Stimulated activated CD8-positive, alpha-beta memory T cell treated with anti-CD3 and anti-CD28 coated beads, Interleukin-7, amount 100 ng/mL, for 24 hours (primary cell): ENCODE measurements around the gene NALCN.

ENCODE experiments used
- DNase-seq: peaks from one replicate; pipeline ENCODE4 v3.0.0-alpha.2; 2020; ENCODE audit warnings: low read depth

Gene NALCN

GRCh38 chr13:101416181-101417042 lies at the start of gene NALCN:
Gene NALCN, minus strand, starts transcription at chr13:101416508. Its CDS starts 17,382 bp downstream, at chr13:101399126.
- no peak for DNase-seq

GRCh38 chr13:101465877-101466276 lies 49.6 kb upstream of the NALCN start:
- no peak for DNase-seq

- no peak for DNase-seq
These were observed 40.9 kb upstream of the NALCN start for GRCh38 chr13:101457176-101457575.

GRCh38 chr13:101455863-101456262 lies 39.6 kb upstream of the NALCN start:
- DNase-seq, result no peak

- no peak for DNase-seq
These were observed 38.5 kb upstream of the NALCN start for GRCh38 chr13:101454767-101455166.

GRCh38 chr13:101453784-101454201 lies 37.5 kb upstream of the NALCN start:
- DNase-seq, result no peak

- DNase-seq, result no peak
These were observed 36.5 kb upstream of the NALCN start, which contains the start of gene ITGBL1 for GRCh38 chr13:101452519-101453485. Gene ITGBL1, plus strand, starts transcription at chr13:101452675. Its CDS starts 159 bp downstream, at chr13:101452834.

DNA sequence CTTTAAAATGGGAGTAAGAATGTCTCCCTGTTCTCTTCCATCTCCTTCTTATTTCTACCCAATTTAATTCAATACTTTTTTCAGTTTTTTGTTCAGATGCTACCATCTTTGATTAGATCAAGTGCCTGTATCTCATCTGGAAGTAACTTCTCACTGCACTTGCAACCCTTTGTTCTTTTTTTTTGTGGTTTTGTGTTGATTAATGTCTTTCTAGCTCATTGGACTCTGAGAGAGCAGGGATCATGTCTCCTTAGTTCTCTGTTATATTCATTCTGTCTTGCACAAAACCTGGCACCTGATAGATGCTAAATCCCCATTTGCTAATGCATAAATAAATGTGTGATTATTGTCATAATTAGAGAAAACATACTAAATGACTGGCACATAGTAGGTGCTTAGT lies 35.3 kb upstream of the NALCN start:
- DNase-seq, result no peak

GRCh38 chr13:101450749-101451130 lies 34.4 kb upstream of the NALCN start:
- DNase-seq, result no peak

DNA sequence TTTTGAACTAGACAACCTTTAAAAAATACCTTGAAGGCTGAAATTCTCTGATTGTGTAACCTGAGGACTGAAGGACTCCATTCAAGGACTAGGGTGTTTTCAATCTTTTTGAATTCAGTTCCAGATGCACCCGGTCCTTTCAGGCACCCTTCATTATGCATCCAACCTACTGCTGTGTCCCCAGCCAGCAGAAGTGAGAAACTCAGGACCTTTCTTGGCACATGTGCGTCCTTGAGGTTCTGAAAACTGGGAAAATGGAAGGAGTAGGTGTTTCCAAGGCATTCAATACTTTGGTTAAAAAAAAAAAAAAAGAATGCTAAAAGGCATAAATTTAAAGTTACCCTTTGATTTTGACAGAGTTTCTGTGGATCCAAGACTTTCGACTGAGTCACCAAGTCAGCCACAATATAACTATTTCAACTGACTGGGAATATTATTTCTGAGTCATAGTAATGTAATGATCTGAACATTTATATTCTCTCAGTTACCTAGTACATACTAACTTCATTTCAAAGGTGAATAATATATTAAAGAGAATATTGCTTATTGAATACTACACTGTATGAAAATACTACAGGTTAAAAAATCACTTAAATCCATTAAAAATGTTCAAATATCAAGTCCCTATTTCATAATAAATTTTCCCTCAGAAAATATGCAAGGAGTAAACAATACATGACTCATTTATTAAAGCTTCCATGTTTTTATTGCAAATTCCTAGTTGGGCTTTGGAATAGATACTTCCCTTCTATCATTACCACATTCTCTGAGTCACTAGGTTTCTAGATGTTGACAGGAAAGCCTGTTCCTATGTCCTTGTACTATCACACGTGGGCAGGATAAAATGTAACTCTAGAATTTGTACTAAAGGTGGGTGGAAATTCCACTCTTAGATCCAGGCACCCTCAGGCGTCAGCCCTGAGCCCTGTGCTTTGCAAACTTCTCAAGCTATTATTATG lies 33.8 kb upstream of the NALCN start:
- no peak for DNase-seq

GRCh38 chr13:101447852-101448251 lies 31.5 kb upstream of the NALCN start:
- no peak for DNase-seq

- DNase-seq, result no peak
These were observed 18.2 kb upstream of the NALCN start for GRCh38 chr13:101434486-101434885.

- DNase-seq, result no peak
These were observed 17.6 kb upstream of the NALCN start for GRCh38 chr13:101433895-101434294.

GRCh38 chr13:101429733-101430132 lies 13.4 kb upstream of the NALCN start:
- DNase-seq, result no peak

GRCh38 chr13:101425623-101426022 lies 9.3 kb upstream of the NALCN start:
- no peak for DNase-seq

DNA sequence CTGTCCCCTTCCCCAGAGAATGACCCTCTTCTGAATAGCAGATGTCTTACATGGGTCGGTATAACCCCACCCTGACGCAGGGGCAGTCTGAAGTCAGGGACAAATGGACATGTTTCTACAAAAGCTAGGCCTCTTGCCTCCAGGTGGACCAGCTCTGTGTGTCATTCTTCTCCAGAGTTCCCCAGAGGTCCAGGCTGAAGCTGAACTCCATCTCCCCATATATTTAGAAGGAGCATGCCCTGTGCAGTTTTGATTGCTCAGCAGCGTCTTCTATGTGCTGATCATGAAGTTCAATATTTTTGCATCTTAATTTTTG lies 8.8 kb upstream of the NALCN start:
- no peak for DNase-seq

GRCh38 chr13:101424381-101425155 lies 8.3 kb upstream of the NALCN start:
- DNase-seq, result no peak

DNA sequence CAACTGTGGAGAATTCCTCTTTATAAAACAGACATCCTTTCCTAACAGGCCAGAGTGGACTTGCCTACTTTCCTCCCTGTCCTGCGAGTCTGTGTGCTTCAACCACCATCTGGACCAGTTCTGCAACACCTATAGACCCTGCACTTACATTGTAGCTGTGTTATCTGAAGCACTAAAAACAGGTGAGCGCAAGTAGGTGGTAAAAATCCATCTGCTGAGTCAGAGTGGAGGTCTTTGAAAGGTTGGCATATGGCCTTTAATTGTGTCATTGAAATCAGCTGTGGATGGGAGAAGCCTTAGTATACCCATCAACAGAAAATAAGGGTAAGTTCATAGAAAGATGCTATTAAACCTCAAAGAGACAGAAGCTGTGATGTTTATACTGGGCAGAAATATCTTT lies 7.6 kb upstream of the NALCN start:
- no peak for DNase-seq

- DNase-seq, result no peak
These were observed 1.2 kb upstream of the NALCN start for GRCh38 chr13:101417501-101417900.

- no peak for DNase-seq
These were observed 717 bp upstream of the NALCN start for GRCh38 chr13:101417043-101417406.
